ENCODE measurements around the gene COL27A1. TPM values are rescaled to one million over a fixed set of nuclear protein-coding genes. Genes with fewer than 3 reads are reported as not detected.

Gene COL27A1
- total RNA-seq, 1 donor from 2014 or later, result 6.4 TPM

- peaks cover 43% of the 10 kb centered on the region for H3K4me1 ChIP-seq
- no peak overlapping the region for H3K27ac ChIP-seq (replicated peaks)
- H3K9me3 ChIP-seq (replicated peaks), result no peaks in the 10 kb centered on the region
- H3K4me3 ChIP-seq, result no peak overlapping the region
- intact Hi-C loops (cut with micrococcal nuclease), result loop anchor here (10.0 kb wide), 2 partner anchors 73 to 123 kb away; no protein-coding TSS in a partner anchor
- no peak for TF ChIP-seq CTCF (IDR thresholded peaks at IDR 0.05; ENCODE audit: borderline replicate concordance)
- no peaks in the 10 kb centered on the region for H3K36me3 ChIP-seq
- DNase-seq, result no peak
- H3K27me3 ChIP-seq (ENCODE audit: low read depth), result peaks cover 26% of the 10 kb centered on the region
These were observed 3.8 kb upstream of the COL27A1 start for GRCh38 chr9:114151426-114151956.

- peak overlapping the region; percentile 80 for H3K4me3 ChIP-seq
- peak; percentile 55 for TF ChIP-seq CTCF (IDR thresholded peaks at IDR 0.05; ENCODE audit: borderline replicate concordance)
- no peak overlapping the region for H3K27ac ChIP-seq (replicated peaks)
- H3K9me3 ChIP-seq (replicated peaks), result no peaks in the 10 kb centered on the region
- peaks cover 47% of the 10 kb centered on the region for H3K4me1 ChIP-seq
- no peak for DNase-seq
- no peaks in the 10 kb centered on the region for H3K36me3 ChIP-seq
- H3K27me3 ChIP-seq (ENCODE audit: low read depth), result peaks cover 26% of the 10 kb centered on the region
- intact Hi-C loops (cut with micrococcal nuclease), result loop anchor here (10.0 kb wide), 2 partner anchors 71 to 121 kb away; no protein-coding TSS in a partner anchor
These were observed 1.4 kb upstream of the COL27A1 start for GRCh38 chr9:114153761-114154599.

GRCh38 chr9:114154600-114155102, 686 bp upstream of the COL27A1 start:
- H3K4me1 ChIP-seq, result peaks cover 47% of the 10 kb centered on the region
- peak overlapping the region; percentile 80 for H3K4me3 ChIP-seq
- TF ChIP-seq CTCF (IDR thresholded peaks at IDR 0.05; ENCODE audit: borderline replicate concordance), result no peak
- H3K27me3 ChIP-seq (ENCODE audit: low read depth), result peaks cover 26% of the 10 kb centered on the region
- no peak for DNase-seq
- no peaks in the 10 kb centered on the region for H3K9me3 ChIP-seq (replicated peaks)
- no peaks in the 10 kb centered on the region for H3K36me3 ChIP-seq
- intact Hi-C loops (cut with micrococcal nuclease), result loop anchor here (10.0 kb wide), 2 partner anchors 70 to 120 kb away; no protein-coding TSS in a partner anchor
- H3K27ac ChIP-seq (replicated peaks), result no peak overlapping the region

- no peak for DNase-seq
- Histone ChIP-seq H3K4me1 (peaks cover 39% of the 10 kb centered on the region), H3K27me3 (ENCODE audit: low read depth) (peaks cover 26% of the 10 kb centered on the region), H3K36me3 (no peaks in the 10 kb centered on the region), H3K9me3 (replicated peaks) (no peaks in the 10 kb centered on the region), H3K27ac (replicated peaks) (peak overlapping the region; percentile 78), H3K4me3 (peak overlapping the region; percentile 80)
- TF ChIP-seq CTCF (IDR thresholded peaks at IDR 0.05; ENCODE audit: borderline replicate concordance), result no peak
- intact Hi-C loops (cut with micrococcal nuclease), result loop anchor here (10.0 kb wide), 2 partner anchors 69 to 119 kb away; no protein-coding TSS in a partner anchor
These were observed 789 bp downstream of the COL27A1 start for GRCh38 chr9:114155995-114156656.
